OCI-LY1 (cell line): ENCODE data around the gene FOS.

Experiments
- H2AFZ ChIP-seq: fragments of 200-600 bp; sonication (generic), shearing (Covaris generic); 2 replicates; pipeline ENCODE4 v1.6.0; 2014; ENCODE audit warnings: antibody characterized with exemption, mild to moderate bottlenecking, low read length
- H3F3A ChIP-seq: fragments of 200-600 bp; sonication (generic), shearing (Covaris generic); 2 replicates; pipeline ENCODE4 v1.6.0; 2014; ENCODE audit warnings: mild to moderate bottlenecking, antibody characterized with exemption, low read length, moderate library complexity; ENCODE audit not compliant: insufficient read depth
- H3K27ac ChIP-seq: fragments of 200-600 bp; sonication (generic); 2 replicates; pipeline ENCODE4 v1.5.1; 2014; ENCODE audit warnings: low read length, mixed run types, mild to moderate bottlenecking, low read depth; ENCODE audit not compliant: poor library complexity, severe bottlenecking
- H3K27me3 ChIP-seq: fragments of 200-600 bp; sonication (generic); 2 replicates; pipeline ENCODE4 v1.6.0; 2014; ENCODE audit warnings: antibody characterized with exemption, mild to moderate bottlenecking, low read length, moderate library complexity; ENCODE audit not compliant: insufficient read depth
- H3K36me3 ChIP-seq: fragments of 200-600 bp; sonication (generic); 2 replicates; pipeline ENCODE4 v1.6.1; 2014; ENCODE audit warnings: mild to moderate bottlenecking, antibody characterized with exemption, low read length, moderate library complexity, mixed read lengths; ENCODE audit not compliant: insufficient read depth
- H3K4me1 ChIP-seq: fragments of 200-600 bp; sonication (generic); 2 replicates; pipeline ENCODE4 v1.5.1; 2014; ENCODE audit warnings: mild to moderate bottlenecking, low read length, moderate library complexity; ENCODE audit not compliant: insufficient read depth, severe bottlenecking
- H3K4me2 ChIP-seq: fragments of 200-600 bp; sonication (generic), shearing (Covaris generic); 2 replicates; pipeline ENCODE4 v1.6.1; 2014; ENCODE audit warnings: low read length
- H3K4me3 ChIP-seq: fragments of 200-600 bp; sonication (generic); 2 replicates; pipeline ENCODE4 v1.5.1; 2014; ENCODE audit warnings: low read length, low read depth, mild to moderate bottlenecking, mixed read lengths; ENCODE audit not compliant: poor library complexity, severe bottlenecking
- H3K79me2 ChIP-seq: fragments of 200-600 bp; shearing (Covaris generic); 2 replicates; pipeline ENCODE4 v1.6.1; 2016; ENCODE audit warnings: mixed run types, low read length, mixed read lengths; ENCODE audit not compliant: insufficient read depth
- H3K9ac ChIP-seq: fragments of 200-600 bp; sonication (generic), shearing (Covaris generic); 2 replicates; pipeline ENCODE4 v1.6.1; 2014; ENCODE audit warnings: mild to moderate bottlenecking, low read length, mixed read lengths
- H3K9me2 ChIP-seq: fragments of 200-600 bp; sonication (generic), shearing (Covaris generic); 2 replicates; pipeline ENCODE4 v1.6.1; 2014; ENCODE audit warnings: low read depth, mild to moderate bottlenecking, low read length, mixed read lengths
- H3K9me3 ChIP-seq: fragments of 200-600 bp; shearing (Covaris generic); 2 replicates; pipeline ENCODE4 v1.6.1; 2014; ENCODE audit warnings: low read length, mixed read lengths
- H4K20me1 ChIP-seq: fragments of 200-600 bp; sonication (generic), shearing (Covaris generic); 2 replicates; pipeline ENCODE4 v1.6.0; 2016; ENCODE audit warnings: mild to moderate bottlenecking, low read length; ENCODE audit not compliant: insufficient read depth
- CTCF ChIP-seq: fragments of 200-600 bp; sonication (generic), shearing (Covaris generic); IDR thresholded peaks from 2 replicates; pipeline ENCODE4 v1.5.1; 2017; ENCODE audit warnings: mild to moderate bottlenecking, antibody characterized with exemption, low read length, moderate library complexity, mixed read lengths
- EZH2 ChIP-seq: fragments of 200-600 bp; sonication (generic), shearing (Covaris generic); IDR thresholded peaks from 2 replicates; pipeline ENCODE4 v1.8.0; 2017; ENCODE audit warnings: borderline replicate concordance, mixed run types, mild to moderate bottlenecking, antibody characterized with exemption, low read length, moderate library complexity, mixed read lengths

FOS gene

DNA sequence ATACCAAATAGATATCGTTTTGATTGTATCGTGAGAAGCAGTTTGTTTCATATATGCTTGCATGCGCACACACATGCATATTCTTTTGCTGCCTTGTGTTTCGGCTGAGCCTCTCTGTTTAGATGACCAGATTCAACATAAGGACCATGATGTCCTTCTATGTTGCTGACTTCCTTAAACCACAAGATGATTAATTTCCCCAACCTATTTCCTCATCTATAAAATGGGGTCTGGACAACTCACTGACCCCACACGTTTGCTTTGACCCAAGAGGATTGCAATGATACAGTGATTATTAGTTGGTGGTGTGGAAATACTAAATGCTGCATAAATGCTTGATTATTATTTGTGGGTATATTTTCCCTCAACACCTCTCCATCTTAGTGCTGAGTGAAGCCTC is 16.8 kb upstream of the FOS start:
- no peak overlapping the region for H3K4me2 ChIP-seq
- peaks cover 9% of the 10 kb centered on the region; the same call in 1 of the 2 replicates for H3K27me3 ChIP-seq
- H4K20me1 ChIP-seq, result no peaks in the 10 kb centered on the region
- H3K9me2 ChIP-seq, result no peaks in the 10 kb centered on the region
- H3F3A ChIP-seq, result no peaks in the 10 kb centered on the region
- no peak overlapping the region for H3K27ac ChIP-seq
- H3K79me2 ChIP-seq, result no peaks in the 10 kb centered on the region
- H2AFZ ChIP-seq, result no peak overlapping the region
- no peaks in the 10 kb centered on the region for H3K9me3 ChIP-seq
- TF ChIP-seq EZH2 (no peak), CTCF (no peak)
- no peaks in the 10 kb centered on the region for H3K36me3 ChIP-seq
- peaks cover 18% of the 10 kb centered on the region for H3K4me1 ChIP-seq
- no peak overlapping the region for H3K4me3 ChIP-seq
- H3K9ac ChIP-seq, result no peak overlapping the region

- peaks cover 13% of the 10 kb centered on the region for H3K27me3 ChIP-seq
- TF ChIP-seq CTCF (no peak), EZH2 (no peak)
- no peak overlapping the region for H3K27ac ChIP-seq
- H3K4me3 ChIP-seq, result no peak overlapping the region
- no peaks in the 10 kb centered on the region for H3K9me3 ChIP-seq
- H3K9me2 ChIP-seq, result no peaks in the 10 kb centered on the region
- no peak overlapping the region for H2AFZ ChIP-seq
- no peak overlapping the region for H3K9ac ChIP-seq
- no peaks in the 10 kb centered on the region for H3K36me3 ChIP-seq
- no peaks in the 10 kb centered on the region for H4K20me1 ChIP-seq
- peaks cover 18% of the 10 kb centered on the region for H3K4me1 ChIP-seq
- no peaks in the 10 kb centered on the region for H3F3A ChIP-seq
- H3K79me2 ChIP-seq, result no peaks in the 10 kb centered on the region
- H3K4me2 ChIP-seq, result no peak overlapping the region
Measured at GRCh38 chr14:75262641-75263040, 16.0 kb upstream of the FOS start.

GRCh38 chr14:75264036-75264435 is 14.6 kb upstream of the FOS start:
- Histone ChIP-seq H2AFZ (no peak overlapping the region), H3K79me2 (no peaks in the 10 kb centered on the region), H3K9me3 (no peaks in the 10 kb centered on the region), H3K36me3 (no peaks in the 10 kb centered on the region), H3K4me1 (peaks cover 7% of the 10 kb centered on the region), H3K9ac (no peak overlapping the region), H3K9me2 (no peaks in the 10 kb centered on the region), H3K27me3 (peaks cover 23% of the 10 kb centered on the region), H4K20me1 (no peaks in the 10 kb centered on the region), H3K4me3 (no peak overlapping the region), H3K27ac (no peak overlapping the region), H3K4me2 (no peak overlapping the region), H3F3A (no peaks in the 10 kb centered on the region)
- TF ChIP-seq CTCF (no peak), EZH2 (no peak)
